Left renal cortex interstitium (tissue), 4 donors: ENCODE measurements around the gene ASB6. TPM values are rescaled to one million over a fixed set of nuclear protein-coding genes. Genes with fewer than 3 reads are reported as not detected.
"Not testable (repeated sequence)": the region's sequence is repeated elsewhere in the genome, so short reads cannot be mapped to it uniquely, and the experiment has no call there.

Experiments used
- DNase-seq, 4 donors: peaks; one replicate each; pipeline ENCODE4 v3.0.0-alpha.2; 2013; ENCODE audit warnings: low read depth in 4 of 4, low spot score in 2 of 4, missing footprints in 1 of 4
- polyA plus RNA-seq, 4 donors: library from polyadenylated mRNA; unstranded; fragments of 120-200 nt; gene quantifications; one replicate each; pipeline ENCODE4 v1.2.1, GENCODE V29; 2013; ENCODE audit not compliant: insufficient read length in 4 of 4

Gene ASB6
- polyA plus RNA-seq, 4 donors, result 16.8 to 23.2 (median 19.0) TPM

- no peak for DNase-seq
Observed at GRCh38 chr9:129646252-129646651, 4.3 kb upstream of the ASB6 start.

- no peak for DNase-seq
Observed at GRCh38 chr9:129644902-129645301, 3.0 kb upstream of the ASB6 start.

GRCh38 chr9:129644365-129644764 lies 2.4 kb upstream of the ASB6 start:
- DNase-seq, result no peak

- no peak for DNase-seq
Observed at GRCh38 chr9:129643706-129644105, 1.8 kb upstream of the ASB6 start.

- no peak for DNase-seq
Observed at GRCh38 chr9:129640871-129641749, 841 bp downstream of the ASB6 start.

GRCh38 chr9:129640086-129640870 lies 1.7 kb downstream of the ASB6 start:
- DNase-seq, result no peak

GRCh38 chr9:129639756-129640085 lies 2.2 kb downstream of the ASB6 start:
- DNase-seq, result no peak

GRCh38 chr9:129639034-129639630 lies 2.8 kb downstream of the ASB6 start:
- DNase-seq, result no peak

- DNase-seq, result no peak
Observed at GRCh38 chr9:129637673-129638439, 4.1 kb downstream of the ASB6 start.

- no peak for DNase-seq
Observed at GRCh38 chr9:129637102-129637501, 4.8 kb downstream of the ASB6 start.

GRCh38 chr9:129636343-129636742 lies 5.6 kb downstream of the ASB6 start:
- not testable (repeated sequence) for DNase-seq

- DNase-seq, result no peak
Observed at GRCh38 chr9:129635099-129636065, 6.6 kb downstream of the ASB6 start.

GRCh38 chr9:129633848-129634247 lies 8.1 kb downstream of the ASB6 start:
- DNase-seq, result no peak

- DNase-seq, result no peak
Observed at GRCh38 chr9:129633207-129633606, 8.7 kb downstream of the ASB6 start.

GRCh38 chr9:129632460-129632859 lies 9.5 kb downstream of the ASB6 start:
- DNase-seq, result no peak

GRCh38 chr9:129631674-129632129 lies 10.2 kb downstream of the ASB6 start:
- no peak for DNase-seq

GRCh38 chr9:129630967-129631673 lies 10.8 kb downstream of the ASB6 start:
- no peak for DNase-seq

GRCh38 chr9:129629251-129629820 lies 12.6 kb downstream of the ASB6 start:
- DNase-seq, result no peak
